HG03064 (cell line): ENCODE data around the gene BLTP3A.
"Not testable (repeated sequence)": the region's sequence is repeated elsewhere in the genome, so short reads cannot be mapped to it uniquely, and the experiment has no call there.

Experiments
- ATAC-seq: cut with Tn5 transposase; IDR thresholded peaks from one replicate; pipeline ENCODE4 v1.9.1; 2021; ENCODE audit warnings: low read depth; ENCODE audit not compliant: unreplicated experiment

BLTP3A gene, protein sequence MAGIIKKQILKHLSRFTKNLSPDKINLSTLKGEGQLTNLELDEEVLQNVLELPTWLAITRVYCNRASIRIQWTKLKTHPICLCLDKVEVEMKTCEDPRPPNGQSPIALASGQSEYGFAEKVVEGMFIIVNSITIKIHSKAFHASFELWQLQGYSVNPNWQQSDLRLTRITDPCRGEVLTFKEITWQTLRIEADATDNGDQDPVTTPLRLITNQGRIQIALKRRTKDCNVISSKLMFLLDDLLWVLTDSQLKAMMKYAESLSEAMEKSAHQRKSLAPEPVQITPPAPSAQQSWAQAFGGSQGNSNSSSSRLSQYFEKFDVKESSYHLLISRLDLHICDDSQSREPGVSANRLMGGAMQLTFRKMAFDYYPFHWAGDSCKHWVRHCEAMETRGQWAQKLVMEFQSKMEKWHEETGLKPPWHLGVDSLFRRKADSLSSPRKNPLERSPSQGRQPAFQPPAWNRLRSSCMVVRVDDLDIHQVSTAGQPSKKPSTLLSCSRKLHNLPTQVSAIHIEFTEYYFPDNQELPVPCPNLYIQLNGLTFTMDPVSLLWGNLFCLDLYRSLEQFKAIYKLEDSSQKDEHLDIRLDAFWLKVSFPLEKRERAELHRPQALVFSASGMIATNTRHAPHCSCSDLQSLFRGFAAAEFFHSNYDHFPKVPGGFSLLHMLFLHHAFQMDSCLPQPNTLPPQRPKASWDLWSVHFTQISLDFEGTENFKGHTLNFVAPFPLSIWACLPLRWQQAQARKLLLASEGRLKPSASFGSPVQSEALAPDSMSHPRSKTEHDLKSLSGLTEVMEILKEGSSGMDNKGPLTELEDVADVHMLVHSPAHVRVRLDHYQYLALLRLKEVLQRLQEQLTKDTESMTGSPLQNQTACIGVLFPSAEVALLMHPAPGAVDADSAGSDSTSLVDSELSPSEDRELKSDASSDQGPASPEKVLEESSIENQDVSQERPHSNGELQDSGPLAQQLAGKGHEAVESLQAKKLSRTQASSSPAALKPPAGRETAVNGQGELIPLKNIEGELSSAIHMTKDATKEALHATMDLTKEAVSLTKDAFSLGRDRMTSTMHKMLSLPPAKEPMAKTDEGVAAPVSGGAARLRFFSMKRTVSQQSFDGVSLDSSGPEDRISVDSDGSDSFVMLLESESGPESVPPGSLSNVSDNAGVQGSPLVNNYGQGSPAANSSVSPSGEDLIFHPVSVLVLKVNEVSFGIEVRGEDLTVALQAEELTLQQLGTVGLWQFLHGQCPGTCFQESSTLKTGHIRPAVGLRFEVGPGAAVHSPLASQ (N-terminal part only)

DNA sequence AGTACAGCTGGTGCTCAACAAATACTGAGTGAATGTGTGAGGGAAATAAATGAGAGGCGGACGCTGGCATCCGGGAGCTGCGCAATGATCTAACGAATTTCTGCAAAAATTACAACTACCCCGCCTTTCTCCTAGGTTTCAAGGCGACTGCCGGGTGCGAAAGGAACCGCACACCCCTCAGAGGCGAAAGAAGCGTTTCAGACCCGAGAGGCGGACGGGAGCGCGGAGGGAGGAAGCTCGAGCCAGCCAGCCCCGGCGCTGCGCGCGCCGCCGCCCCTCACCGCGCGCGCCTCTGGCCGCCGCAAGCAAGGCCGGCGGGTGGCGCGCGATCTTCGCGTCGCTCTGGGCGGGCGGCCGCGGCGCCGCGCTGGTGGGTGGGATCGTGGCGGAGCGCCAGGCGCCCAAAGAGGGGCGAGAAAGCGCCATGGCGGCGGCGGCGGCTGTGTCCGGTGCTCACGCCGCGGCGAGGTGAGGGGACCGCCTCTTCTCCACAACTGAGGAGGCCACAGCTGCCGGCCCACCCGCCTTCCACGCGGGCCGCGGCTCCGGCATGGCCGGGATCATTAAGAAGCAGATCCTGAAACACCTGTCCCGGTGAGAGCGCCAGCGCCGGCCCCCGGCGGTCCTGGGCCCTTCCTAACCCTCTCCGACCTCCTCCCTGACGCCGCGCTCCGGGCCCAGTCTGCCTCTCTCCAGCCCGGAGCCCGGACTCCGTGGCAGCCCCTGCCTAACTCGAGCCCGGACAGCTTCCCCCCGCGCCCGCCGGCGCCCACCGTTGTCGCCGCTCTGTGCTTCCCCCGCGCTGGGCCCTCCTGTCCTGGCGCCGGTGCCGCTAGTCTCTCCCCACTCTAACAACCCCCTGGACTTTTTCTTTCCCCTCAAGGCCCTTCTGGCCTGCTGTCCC is at the start of gene BLTP3A:
Gene BLTP3A, plus strand, starts transcription at position 383 of the 904 bp plus-strand sequence. Its CDS starts 168 bp downstream, at position 551.
- ATAC-seq, result peak; percentile 74

DNA sequence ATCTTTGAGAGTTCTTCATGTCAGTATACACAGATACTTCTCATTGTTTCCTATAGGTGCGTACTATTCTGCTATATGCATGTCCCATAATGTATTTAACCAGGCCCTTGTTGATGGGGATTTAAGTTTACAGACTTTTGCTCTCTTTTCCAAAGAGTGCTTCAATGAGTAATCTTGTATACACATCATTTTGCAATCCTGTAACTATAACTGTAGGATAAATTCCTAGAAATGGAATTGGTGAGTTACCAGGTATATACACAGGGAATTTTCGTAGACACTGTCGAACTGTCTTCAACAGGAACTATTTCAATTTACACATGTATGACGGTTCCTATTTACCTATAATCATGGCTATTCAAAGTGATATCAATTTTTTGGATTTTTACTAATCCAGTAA is 49.8 kb upstream of the BLTP3A start:
- ATAC-seq, result no peak

DNA sequence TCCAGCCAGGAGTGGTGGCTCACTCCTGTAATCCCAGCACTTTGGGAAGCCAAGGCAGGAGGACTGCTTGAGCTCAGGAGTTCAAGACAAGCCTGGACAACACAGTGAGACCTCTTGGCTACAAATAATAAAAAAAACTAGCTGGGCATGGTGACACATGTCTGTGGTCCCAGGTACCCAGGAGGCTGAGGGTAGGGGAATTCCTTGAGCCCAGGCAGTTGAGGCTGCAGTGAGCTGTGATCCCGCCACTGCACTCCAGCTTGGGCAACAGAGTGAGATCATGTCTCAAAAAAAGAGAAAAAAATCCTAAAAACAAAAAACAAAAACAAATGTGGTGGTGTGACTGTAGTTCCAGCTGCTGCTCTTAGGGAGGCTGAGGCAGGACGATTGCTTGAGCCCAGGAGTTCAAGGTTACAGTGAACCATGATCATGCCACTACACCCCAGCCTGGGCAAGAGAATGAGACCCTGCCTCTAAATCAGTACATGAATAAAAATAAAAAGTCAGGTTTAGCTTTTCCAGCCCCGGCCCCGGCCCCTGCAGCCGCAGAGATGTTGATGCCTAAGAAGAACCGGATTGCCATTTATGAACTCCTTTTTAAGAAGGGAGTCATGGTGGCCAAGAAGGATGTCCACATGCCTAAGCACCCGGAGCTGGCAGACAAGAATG is 48.1 kb upstream of the BLTP3A start:
- no peak for ATAC-seq

DNA sequence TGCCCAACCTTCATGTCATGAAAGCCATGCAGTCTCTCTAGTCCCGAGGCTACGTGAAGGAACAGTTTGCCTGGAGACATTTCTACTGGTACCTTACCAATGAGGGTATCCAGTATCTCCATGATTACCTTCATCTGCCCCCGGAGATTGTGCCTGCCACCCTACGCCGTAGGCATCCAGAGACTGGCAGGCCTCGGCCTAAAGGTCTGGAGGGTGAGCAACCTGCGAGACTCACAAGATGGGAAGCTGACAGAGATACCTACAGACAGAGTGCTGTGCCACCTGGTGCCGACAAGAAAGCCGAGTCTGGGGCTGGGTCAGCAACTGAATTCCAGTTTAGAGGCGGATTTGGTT is 47.6 kb upstream of the BLTP3A start:
- ATAC-seq, result not testable (repeated sequence)

DNA sequence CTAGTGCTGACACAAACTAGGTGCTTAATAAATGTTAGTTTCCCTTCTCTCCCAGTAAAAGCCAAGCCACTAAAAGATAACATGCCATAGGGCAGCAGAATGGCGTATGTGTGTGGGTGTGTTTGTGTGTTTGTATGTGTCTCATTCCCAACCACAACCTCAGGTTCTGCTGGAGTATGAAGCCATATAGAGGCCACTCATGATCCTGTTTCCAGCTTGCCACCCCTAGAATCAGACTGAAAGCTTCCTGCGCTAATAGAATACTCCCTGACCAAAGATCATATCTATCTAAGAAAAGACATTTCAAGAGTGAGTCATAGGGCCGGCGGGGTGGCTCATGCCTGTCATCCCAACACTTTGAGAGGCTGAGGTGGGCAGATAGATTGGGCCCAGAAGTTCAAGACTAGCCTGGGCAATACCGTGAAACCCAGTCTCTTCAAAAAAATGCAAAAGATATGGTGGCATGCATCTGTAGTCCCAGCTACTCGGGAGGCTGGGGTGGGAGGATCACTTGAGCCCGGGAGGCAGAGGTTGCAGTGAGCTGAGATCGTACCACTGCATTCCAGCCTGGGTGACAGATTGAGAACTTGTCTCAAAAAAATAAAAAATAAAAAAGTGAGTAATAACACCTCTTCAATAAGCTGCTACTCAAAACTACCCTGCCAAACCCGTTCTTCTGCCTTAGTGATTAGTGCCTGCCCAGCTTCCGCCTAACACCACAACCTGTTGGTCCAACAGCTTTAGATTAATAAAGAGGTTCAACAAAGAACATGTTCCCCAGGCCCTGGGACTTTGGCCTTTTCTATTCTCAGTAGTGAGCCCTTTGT is 46.4 kb upstream of the BLTP3A start:
- ATAC-seq, result no peak

DNA sequence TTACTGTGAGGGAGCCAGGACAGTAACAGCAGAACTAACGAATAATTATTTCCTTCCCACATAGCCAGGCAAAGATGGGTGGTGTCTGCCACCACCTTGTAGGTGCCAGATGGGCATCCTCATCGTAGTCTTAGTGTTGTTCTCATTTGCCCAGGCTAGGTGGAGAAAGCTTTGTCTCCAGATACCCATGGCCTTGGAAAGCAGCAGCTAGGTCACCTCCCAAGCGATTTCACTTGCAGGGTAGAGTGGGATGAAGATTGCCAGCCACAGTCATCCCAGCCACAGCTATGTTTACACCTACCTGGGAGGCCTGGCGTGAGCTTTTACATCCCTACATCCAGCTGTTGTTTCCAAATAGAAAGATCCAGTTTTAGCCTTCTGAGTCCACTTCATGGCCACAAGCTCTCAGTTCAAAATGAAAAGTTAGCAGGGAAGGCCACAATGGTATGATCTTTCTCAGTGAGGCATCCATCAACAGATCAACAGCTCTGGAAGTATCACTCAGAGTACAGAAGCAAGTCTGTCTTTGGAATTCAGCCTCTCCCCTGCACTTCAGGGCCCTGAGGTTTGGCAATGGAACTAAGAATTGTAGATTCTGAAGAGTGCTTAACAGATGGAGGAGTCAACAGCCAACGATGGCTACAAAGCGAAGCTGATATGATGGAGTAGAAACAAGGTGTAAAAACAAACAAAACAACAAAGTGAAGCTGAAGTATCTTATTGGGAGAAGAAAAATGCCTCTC is 45.6 kb upstream of the BLTP3A start:
- ATAC-seq, result no peak

DNA sequence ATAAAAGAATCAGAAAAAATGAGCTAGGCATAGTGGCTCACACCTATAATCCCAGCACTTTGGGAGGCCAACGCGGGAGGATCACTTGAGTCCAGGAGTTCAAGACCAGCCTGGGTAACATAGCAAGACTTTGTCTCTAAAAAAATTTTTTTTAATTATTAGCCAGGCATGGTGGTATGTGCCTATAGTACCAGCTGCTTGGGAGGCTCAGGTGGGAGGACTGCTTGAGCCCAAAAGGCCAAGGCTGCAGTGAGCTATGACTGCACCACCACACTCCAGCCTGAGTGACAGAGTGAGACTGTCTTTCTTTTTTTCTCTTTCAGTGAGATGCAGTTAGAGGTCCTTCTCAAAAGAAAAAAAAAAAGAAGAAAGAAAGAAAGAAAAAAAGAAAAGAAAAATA is 43.1 kb upstream of the BLTP3A start:
- no peak for ATAC-seq

DNA sequence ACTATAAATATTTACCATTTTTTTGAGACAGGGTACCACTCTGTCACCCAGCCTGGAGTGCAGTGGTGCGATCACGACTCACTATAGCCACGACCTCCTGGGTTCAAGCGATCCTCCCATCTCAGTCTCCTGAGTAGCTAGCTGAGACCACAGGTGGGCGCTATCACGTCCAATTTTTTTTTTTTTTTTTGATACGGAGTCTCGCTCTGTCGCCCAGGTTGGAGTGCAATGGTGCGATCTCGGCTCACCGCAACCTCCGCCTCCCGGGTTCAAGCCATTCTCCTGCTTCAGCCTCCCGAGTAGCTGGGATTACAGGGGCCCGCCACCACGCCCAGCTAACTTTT is 35.4 kb upstream of the BLTP3A start:
- ATAC-seq, result not testable (repeated sequence)

DNA sequence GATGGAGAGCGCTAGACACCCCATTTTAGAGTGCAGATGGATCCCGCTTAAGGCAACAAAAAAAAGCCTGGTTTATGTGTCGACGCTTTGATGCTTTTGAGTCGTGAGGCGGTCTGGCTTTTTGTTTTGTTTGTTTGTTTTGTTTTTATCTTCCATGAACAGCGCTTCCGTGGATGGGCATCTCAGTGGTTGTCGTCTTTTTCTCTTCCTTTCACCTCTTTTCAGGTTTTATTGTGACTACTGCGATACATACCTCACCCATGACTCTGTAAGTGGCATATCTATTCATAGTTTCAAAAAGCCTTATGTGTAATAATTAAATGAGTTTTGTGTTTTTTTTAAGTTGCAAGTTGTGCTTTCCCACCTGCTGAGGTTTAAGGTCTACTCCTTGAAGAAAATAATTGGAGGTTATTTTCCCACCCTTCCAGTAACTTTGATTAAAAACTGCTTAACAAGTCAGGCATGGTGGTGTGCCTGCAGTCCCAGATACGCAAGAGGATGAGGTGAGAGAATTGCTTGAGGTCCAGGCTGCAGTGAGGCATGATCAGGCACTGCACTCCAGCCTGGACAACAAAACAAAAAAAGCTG is 34.1 kb upstream of the BLTP3A start:
- ATAC-seq, result no peak

DNA sequence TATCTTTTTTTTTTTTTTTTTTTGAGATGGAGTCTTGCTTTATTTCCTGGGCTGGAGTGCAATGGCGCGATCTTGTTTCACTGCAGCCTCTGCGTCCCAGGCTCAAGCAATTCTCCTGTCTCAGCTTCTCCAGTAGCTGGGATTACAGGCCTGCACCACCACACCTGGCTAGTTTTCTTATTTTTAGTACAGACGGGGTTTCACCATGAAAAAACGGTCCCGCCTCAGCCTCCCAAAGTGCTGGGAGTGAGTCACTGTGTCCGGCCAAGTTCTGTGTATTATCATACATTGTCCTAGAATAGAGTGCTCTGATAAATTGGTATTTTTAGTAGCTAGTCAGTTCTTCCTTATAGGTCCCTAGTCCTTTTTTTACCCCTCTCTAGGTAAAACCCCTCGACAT is 31.8 kb upstream of the BLTP3A start:
- no peak for ATAC-seq

DNA sequence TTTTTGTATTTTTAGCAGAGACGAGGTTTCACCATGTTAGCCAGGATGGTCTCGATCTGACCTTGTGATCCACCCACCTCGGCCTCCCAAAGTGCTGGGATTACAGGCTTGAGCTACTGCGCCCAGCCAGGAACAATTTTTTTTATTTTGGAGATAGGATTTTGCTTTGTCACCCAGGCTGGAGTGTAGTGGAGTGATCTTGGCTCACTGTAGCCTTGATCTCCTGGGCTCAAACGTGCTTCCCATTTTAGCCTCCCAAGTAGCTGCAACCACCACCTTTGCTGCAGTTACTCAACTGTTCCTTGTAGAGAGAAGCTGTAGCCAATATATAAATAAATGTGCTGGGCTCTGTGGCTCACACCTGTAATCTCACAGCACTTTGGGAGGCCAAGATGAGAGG is 30.2 kb upstream of the BLTP3A start:
- not testable (repeated sequence) for ATAC-seq

DNA sequence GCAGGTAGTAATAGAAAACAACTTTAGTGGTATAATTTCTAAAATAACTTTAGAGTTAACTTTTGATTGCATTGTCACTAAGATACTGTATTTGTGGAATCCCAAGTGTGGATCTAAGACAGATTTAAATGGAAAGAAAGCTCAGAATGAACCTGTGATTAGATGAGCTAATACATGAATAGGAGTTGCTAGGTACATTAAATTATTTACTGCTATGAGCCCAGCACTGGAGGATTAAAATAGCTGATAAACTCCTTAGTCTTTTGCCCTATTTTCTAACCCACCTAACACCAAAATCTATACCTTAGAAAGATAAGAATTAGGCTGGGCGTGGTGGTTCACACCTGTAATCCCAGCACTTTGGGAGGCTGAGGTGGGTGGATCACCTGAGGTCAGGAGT is 23.7 kb upstream of the BLTP3A start:
- no peak for ATAC-seq

DNA sequence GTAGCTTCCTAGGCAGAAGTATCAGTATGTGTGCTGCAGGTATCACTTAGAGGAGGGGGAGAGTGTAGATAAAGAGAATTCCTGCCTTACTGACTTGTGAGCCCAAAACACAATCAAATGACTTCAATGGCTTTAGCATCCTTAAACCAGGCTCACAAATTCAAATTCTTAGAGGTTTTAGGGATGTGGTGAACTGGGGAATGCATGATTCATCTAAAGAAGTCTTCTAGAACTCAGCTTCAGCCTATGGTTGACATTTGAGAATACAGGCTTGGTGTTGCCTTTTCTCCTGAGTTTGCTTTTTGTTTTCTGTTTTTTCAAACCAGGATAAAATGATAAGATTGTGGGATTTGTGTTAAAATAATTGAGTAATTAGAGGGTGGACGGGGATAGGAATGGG is 20.2 kb upstream of the BLTP3A start:
- ATAC-seq, result no peak

DNA sequence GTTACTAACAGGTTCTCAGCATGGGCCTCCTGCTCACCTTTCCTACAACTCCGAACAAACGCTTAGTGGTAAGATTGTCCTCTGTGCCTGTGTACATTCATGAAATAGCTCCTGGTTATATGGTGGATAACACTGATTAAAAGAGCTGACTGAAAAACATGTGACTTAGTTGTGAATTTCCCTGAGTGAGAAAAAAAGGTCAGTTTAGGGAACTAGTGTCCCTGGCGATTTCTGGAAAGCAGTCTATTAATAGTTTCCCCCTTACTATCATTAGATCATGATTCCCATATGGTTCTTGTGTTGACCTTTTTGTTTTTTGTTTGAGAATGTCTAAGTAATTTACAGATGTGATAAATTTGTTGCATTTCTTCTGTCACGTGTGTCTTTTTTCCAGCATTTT is 18.9 kb upstream of the BLTP3A start:
- no peak for ATAC-seq

DNA sequence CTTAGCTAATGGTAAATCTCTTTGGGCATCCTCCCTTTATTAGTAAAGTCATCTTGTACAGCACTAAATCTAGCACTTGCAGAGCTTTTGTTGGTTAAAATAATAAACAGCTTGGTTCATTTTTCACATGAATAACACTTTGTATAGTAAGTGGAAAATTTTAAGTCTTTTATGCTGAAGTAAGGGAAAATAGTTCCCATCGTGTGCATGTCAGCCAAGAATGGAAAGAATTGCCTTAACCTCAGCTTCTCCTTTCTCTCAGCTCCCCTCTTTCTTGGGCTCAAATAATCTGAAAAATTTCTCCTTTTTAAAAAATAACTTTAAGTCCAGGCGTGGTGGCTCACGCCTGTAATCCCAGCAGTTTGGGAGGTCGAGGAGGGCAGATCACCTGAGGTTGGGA is 18.0 kb upstream of the BLTP3A start:
- no peak for ATAC-seq

DNA sequence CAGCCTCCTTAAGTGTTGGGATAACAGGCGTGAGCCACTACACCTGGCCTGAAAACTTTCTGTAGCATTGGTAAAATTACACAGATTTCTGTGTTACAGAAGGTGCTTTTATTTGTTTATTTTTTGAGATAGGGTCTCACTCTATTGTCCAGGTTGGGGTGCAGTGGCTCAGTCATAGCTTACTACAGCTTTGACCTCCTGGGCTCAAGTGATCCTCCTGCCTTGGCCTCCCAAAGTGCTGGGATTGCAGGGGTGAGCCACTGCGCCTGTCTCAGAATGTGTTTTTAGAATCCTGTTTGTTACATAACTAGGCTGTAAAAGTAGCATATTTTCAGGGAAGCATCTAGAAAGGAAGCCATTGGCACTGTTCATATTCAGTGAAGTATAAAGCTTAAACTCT is 16.9 kb upstream of the BLTP3A start:
- no peak for ATAC-seq

DNA sequence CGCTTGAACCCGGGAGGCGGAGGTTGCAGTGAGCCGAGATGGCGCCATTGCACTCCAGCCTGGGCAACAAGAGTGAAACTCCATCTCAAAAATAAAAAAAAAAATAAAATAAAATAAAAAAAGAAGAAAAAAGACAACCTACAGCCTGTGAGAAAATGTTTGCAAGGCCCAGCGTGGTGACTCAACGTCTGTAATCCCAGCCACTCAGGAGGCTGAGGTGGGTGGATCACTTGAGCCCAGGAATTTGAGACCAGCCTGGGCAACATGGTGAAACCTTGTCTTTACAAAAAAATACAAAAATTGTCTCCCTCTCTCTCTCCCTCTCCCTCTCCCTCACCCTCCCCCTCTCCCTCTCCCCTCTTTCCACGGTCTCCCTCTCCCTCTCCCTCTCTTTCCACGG is 6.5 kb upstream of the BLTP3A start:
- ATAC-seq, result not testable (repeated sequence)

DNA sequence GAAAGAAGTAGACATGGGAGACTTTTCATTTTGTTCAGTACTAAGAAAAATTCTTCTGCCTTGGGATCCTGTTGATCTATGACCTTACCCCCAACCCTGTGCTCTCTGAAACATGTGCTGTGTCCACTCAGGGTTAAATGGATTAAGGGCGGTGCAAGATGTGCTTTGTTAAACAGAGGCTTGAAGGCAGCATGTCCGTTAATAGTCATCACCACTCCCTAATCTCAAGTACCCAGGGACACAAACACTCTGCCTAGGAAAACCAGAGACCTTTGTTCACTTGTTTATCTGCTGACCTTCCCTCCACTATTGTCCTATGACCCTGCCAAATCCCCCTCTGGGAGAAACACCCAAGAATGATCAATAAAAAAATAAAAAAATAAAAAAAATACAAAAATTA is 4.7 kb upstream of the BLTP3A start:
- ATAC-seq, result not testable (repeated sequence)
